Glutamatergic neuron (in vitro differentiated cells): ENCODE data around the gene SYT17. TPM values are rescaled to one million over a fixed set of nuclear protein-coding genes. Genes with fewer than 3 reads are reported as not detected.

Experiments used
- DNase-seq: peaks from one replicate; pipeline ENCODE4 v3.0.0; 2022
- H3K27ac Mint-ChIP-seq: one replicate; pipeline ENCODE4 v1.8.0; 2020; ENCODE audit warnings: mild to moderate bottlenecking, mixed read lengths, inconsistent platforms; ENCODE audit not compliant: unreplicated experiment
- H3K27me3 Mint-ChIP-seq: one replicate; pipeline ENCODE4 v1.8.0; 2020; ENCODE audit warnings: mild to moderate bottlenecking, moderate library complexity, mixed read lengths, inconsistent platforms; ENCODE audit not compliant: unreplicated experiment
- H3K36me3 Mint-ChIP-seq: one replicate; pipeline ENCODE4 v1.8.0; 2020; ENCODE audit warnings: mild to moderate bottlenecking, mixed read lengths, inconsistent platforms; ENCODE audit not compliant: unreplicated experiment
- H3K4me1 Mint-ChIP-seq: one replicate; pipeline ENCODE4 v1.8.0; 2020; ENCODE audit warnings: mild to moderate bottlenecking, low read depth, mixed read lengths, inconsistent platforms; ENCODE audit not compliant: unreplicated experiment
- H3K4me3 Mint-ChIP-seq: one replicate; pipeline ENCODE4 v1.8.0; 2020; ENCODE audit warnings: mild to moderate bottlenecking, mixed read lengths, inconsistent platforms; ENCODE audit not compliant: unreplicated experiment
- H3K9me3 Mint-ChIP-seq: one replicate; pipeline ENCODE4 v1.8.0; 2020; ENCODE audit warnings: mild to moderate bottlenecking, moderate library complexity, mixed read lengths, inconsistent platforms; ENCODE audit not compliant: unreplicated experiment
- CTCF ChIP-seq: fragments of 200-600 bp; sonication (generic); IDR thresholded peaks from one replicate; pipeline ENCODE4 v1.5.0; 2021; ENCODE audit not compliant: partially characterized antibody, unreplicated experiment
- total RNA-seq: library from RNA; stranded (reverse); fragmentation: NEBNext Ultra II Directional; extraction: Animal tissue kit (Norgen Biotek cat#: 25700); gene quantifications from one replicate; pipeline ENCODE4 v1.2.1, GENCODE V29; 2021; ENCODE audit not compliant: unreplicated experiment

SYT17 gene
- total RNA-seq, 1 donor from 2014 or later = 10.0 TPM

- Mint-ChIP-seq H3K4me3 (no peak overlapping the region), H3K36me3 (peaks cover 10% of the 10 kb centered on the region), H3K27me3 (peaks cover 1% of the 10 kb centered on the region), H3K4me1 (no peaks in the 10 kb centered on the region), H3K9me3 (peaks cover 5% of the 10 kb centered on the region), H3K27ac (no peak overlapping the region)
- no peak for TF ChIP-seq CTCF
- no peak for DNase-seq
These were observed 42.9 kb downstream of the SYT17 start for GRCh38 chr16:19210968-19211367.

- Mint-ChIP-seq H3K9me3 (peaks cover 7% of the 10 kb centered on the region), H3K27me3 (no peaks in the 10 kb centered on the region), H3K4me3 (no peak overlapping the region), H3K36me3 (peaks cover 10% of the 10 kb centered on the region), H3K4me1 (no peaks in the 10 kb centered on the region), H3K27ac (no peak overlapping the region)
- no peak for TF ChIP-seq CTCF
- no peak for DNase-seq
These were observed 44.0 kb downstream of the SYT17 start for GRCh38 chr16:19212059-19212458.

- peaks cover 7% of the 10 kb centered on the region for H3K9me3 Mint-ChIP-seq
These were observed 45.8 kb downstream of the SYT17 start for GRCh38 chr16:19213885-19214284.

GRCh38 chr16:19215705-19216104 lies 47.7 kb downstream of the SYT17 start:
- Mint-ChIP-seq H3K9me3 (peaks cover 7% of the 10 kb centered on the region), H3K4me3 (no peak overlapping the region), H3K27me3 (no peaks in the 10 kb centered on the region), H3K36me3 (peaks cover 10% of the 10 kb centered on the region), H3K4me1 (no peaks in the 10 kb centered on the region), H3K27ac (no peak overlapping the region)
- DNase-seq = no peak
- no peak for TF ChIP-seq CTCF

More at GRCh38 chr16:19213885-19214284, 45.8 kb downstream of the SYT17 start:
- H3K36me3 Mint-ChIP-seq = peaks cover 10% of the 10 kb centered on the region
- no peak for DNase-seq
- no peaks in the 10 kb centered on the region for H3K27me3 Mint-ChIP-seq
- no peaks in the 10 kb centered on the region for H3K4me1 Mint-ChIP-seq
- H3K4me3 Mint-ChIP-seq = no peak overlapping the region
- H3K27ac Mint-ChIP-seq = no peak overlapping the region
- TF ChIP-seq CTCF = no peak

GRCh38 chr16:19218581-19218980 lies 50.5 kb downstream of the SYT17 start:
- no peak for DNase-seq
- H3K27ac Mint-ChIP-seq = no peak overlapping the region
- TF ChIP-seq CTCF = no peak
- no peaks in the 10 kb centered on the region for H3K27me3 Mint-ChIP-seq
- H3K9me3 Mint-ChIP-seq = peaks cover 5% of the 10 kb centered on the region
- H3K4me1 Mint-ChIP-seq = no peaks in the 10 kb centered on the region
- no peak overlapping the region for H3K4me3 Mint-ChIP-seq
- no peaks in the 10 kb centered on the region for H3K36me3 Mint-ChIP-seq
